CD4-positive, alpha-beta T cell treated with Interleukin-2 at 100 ng/mL for 4 hours (primary cell): ENCODE results near the gene KRTAP10-12.

Experiments used
- DNase-seq: peaks from one replicate; pipeline ENCODE4 v3.0.0-alpha.2; 2020; ENCODE audit warnings: low spot score

The KRTAP10-12 gene

GRCh38 chr21:44734026-44734745 is 37.2 kb downstream of the KRTAP10-12 start:
- no peak for DNase-seq

- no peak for DNase-seq
Measured at GRCh38 chr21:44734841-44735240, 37.9 kb downstream of the KRTAP10-12 start.

GRCh38 chr21:44735821-44736220 is 38.8 kb downstream of the KRTAP10-12 start:
- no peak for DNase-seq

- DNase-seq: no peak
Measured at GRCh38 chr21:44736291-44737004, 39.5 kb downstream of the KRTAP10-12 start.

GRCh38 chr21:44737706-44738354 is 40.9 kb downstream of the KRTAP10-12 start:
- no peak for DNase-seq

- no peak for DNase-seq
Measured at GRCh38 chr21:44738621-44739020, 41.6 kb downstream of the KRTAP10-12 start.

- DNase-seq: no peak
Measured at GRCh38 chr21:44739316-44739715, 42.3 kb downstream of the KRTAP10-12 start.

- no peak for DNase-seq
Measured at GRCh38 chr21:44740742-44741141, 43.8 kb downstream of the KRTAP10-12 start.

- DNase-seq: no peak
Measured at GRCh38 chr21:44741921-44742320, 44.9 kb downstream of the KRTAP10-12 start.

GRCh38 chr21:44742418-44743153 is 45.6 kb downstream of the KRTAP10-12 start:
- DNase-seq: peak; percentile 44
